Stimulated activated naive CD4-positive, alpha-beta T cell treated with Interleukin-2 at 50 U/mL for 16 hours (primary cell): ENCODE data around the gene LRSAM1.

ENCODE experiments used
- DNase-seq: peaks from one replicate; lab custom pipeline; 2025; lab: John Stamatoyannopoulos, UW

The LRSAM1 gene

DNA sequence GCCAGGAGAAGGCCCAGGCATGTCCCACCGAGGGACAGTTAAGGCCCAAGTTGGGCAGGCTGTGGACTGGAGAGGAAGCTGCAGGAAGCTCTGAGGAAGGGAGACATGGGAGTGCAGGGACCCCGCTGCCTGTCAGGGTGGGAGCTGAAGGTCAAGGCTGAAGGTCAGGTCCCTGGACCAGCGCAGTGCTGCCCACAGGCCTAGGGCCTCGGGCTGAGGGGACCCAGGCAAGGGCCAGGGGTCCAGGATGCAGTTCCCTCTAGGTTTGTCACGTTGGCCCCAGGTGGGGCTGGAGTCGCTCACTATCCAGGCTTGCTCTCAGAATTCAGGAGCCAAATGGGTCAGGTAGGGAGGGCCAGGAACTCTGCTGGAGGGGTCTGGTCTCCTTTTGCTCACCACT is 84.1 kb downstream of the LRSAM1 start:
- no peak for DNase-seq

DNA sequence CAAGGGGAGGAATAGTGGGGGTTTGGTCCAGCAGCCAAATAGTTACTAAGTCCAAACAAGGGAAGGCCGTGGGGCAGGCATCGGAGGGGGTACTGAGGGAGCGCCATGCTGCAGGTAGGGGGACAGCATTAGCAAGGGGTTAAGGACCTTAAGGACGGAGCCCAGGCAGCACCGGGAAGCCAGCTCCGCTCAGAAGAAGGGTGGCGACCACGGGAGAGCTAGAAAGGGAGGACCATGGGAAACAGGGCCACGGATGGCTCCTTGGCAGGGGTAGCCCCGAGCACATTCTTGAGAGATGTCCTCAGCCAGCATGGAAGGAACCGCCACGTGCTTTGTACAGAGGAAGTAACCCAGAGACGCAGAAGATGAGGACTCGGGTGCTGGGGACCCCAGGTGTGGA is 84.5 kb downstream of the LRSAM1 start:
- DNase-seq: no peak

DNA sequence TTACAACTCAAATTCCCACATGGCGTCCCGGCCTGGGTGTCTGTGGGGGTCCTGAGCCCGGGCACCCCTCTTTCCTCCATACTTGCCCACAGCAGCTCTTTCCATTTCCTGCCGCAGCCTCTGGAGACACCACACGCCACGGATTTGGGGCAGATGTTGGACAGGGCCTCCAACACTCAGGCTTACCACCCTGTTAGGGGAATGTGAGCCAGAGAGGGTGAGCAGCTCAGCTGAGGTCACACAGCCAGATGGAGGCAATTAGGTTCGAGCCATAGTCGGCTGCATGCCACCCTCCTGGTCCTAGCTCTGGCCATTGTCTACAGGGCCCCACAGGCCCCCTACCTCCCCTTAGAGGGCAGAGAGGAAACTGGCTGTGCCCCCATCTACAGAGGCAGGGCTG is 85.2 kb downstream of the LRSAM1 start:
- no peak for DNase-seq

DNA sequence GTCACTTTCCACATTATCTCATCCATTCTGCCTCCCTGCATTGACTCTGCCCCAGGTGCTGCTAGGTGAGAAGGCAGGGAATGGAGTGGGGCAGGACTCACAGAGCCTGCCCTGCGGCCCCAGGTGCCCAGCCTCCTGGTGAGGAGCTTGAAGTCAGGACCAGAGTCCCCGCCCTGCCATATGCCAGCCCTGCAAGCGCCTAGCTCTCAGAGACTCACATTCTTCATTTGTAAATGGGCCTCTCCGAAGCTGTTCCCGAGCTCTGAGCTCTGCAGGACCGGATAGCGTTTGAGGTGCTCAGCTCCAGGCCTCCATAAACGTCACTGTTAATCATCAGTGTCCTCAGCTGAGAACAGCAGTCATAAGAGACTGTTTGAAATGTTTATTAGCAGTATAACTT is 85.7 kb downstream of the LRSAM1 start:
- DNase-seq: no peak

DNA sequence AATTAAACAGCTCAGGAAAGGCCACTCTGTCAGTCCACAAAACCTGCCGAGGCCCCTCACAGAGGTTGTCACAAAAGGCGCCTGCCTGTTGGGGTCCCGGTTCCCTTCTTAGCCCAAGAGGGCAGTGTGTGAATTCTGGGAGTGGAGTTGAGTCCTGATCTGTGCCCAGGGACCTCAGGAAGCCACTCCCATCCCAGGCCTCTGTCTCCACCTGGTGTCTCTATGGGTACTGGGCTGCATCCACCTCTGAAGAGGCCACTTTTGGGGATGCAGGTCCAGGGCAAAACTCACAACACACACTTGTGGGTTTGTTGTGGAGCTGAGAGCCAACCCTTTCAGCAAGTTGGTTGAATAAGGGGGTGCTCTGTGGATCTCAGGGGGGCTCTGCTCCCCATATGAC is 86.5 kb downstream of the LRSAM1 start:
- no peak for DNase-seq

DNA sequence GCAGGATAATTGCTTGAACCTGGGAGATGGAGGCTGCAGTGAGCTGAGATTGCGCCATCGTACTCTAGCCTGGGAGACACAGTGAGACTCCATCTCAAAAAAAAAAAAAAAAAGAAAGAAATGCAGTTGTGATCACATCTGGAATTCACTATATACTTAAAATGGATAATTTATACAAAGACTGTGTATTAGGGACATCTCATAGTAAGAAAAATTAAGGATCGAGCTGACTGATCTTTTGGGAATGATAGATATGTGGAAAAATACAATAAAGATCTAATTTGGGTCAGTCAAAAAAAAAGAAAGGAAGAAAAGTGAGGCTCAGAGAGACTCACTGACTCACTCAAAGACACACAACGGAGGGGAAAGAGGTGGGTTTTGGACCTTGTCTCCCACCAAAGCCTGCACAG is 87.5 kb downstream of the LRSAM1 start:
- no peak for DNase-seq

DNA sequence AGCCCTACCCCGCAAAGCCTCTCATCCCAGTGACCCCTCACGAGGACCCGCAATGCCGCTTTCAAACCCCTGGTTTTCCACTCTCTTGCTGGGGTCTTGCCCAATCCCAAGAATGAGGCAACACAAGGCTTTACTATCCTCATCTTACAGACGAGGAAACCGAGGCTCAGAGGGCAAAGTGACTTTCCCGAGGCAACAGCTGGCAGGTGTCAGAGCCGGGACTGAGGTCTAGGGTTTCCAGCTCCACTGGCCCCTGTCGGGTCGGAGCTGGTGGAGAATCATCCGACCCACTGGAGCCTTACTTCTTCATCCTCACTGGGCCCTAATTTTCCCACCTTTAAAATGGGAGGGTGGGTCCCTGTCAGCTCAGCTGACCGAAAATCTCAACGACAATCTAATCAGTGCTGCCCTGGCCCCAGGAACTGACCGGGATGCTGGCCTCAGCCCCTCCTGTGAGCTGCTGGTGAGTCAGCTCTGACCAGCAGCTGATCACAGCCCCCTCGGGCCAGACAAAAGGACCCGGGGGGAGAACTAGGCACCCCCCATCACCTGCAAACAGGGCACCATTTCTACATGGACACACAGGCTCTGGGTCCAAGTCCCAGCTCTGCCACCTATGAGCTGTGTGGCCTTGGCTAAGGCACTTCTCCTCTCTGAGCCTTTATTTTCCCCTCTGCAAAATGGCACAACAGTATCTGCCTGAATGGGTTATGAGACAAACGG is 88.1 kb downstream of the LRSAM1 start:
- no peak for DNase-seq

DNA sequence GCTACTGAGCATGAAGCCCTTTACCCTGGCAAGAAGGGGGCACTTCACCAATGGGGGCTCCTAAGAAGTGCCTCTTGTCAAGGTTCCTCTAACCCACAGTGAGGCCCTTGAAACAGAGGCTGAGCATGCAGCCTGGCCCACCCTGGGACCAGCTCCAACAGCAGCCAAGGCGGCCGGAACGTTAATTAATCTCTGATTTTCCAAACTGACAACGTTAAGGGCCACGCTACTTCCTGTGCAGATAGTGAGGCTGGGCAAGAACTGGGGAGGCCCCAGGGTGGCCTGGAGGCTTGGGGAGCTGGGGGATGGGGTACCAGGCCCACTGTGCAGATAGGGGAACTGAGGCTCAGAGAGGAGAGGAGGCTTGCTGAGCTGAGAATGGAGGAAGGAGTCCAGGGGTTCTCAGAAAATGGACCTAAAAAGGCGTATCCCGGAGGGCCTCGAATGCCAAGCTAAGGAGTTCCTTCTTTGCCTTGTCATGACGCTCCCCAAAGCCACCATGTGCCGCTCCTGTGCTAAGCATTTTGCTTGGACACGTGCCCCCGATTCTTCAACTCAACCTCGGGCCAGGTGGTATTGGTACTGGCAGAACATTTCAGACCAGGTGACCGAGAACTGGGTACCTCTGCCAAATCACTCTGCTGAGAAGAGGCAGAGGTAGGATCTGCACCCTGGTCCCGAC is 88.8 kb downstream of the LRSAM1 start:
- no peak for DNase-seq

DNA sequence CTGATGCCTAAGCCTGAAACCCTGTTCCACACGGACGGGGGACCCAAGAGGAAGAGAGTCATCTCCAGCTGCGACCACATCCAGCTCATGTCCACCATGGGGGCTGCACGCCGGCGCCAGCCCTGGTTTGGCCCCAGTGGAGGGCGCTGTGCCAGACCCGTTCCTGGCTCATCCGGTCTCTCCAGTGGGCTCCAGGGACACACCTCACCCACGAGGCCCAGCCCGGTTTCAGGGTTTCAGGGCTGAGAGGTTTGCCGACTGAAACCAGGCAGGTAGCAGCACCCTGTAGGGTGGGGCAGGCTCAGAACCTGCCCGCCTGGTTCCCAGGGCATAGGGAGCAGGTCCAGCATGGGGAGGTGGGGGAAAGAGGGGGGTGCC is 89.3 kb downstream of the LRSAM1 start:
- DNase-seq: no peak

DNA sequence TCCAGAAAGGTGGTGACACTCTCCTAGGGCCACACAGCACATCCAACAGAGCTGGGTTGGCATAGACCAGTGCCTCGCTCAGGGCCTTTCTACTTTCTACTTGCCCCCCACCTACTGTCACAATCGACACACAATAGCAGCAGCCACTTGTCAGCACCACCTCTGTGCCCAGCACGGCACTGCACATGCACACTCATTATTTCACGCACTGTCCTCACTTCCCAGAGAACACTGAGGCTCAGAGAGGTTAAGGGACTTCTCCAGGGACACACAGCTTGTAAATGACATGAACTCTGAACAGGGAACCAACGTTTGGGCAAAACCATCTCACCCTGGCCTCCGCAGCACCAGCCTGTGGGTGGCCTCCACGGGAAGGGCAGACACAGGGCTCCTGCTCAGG is 89.9 kb downstream of the LRSAM1 start:
- no peak for DNase-seq

DNA sequence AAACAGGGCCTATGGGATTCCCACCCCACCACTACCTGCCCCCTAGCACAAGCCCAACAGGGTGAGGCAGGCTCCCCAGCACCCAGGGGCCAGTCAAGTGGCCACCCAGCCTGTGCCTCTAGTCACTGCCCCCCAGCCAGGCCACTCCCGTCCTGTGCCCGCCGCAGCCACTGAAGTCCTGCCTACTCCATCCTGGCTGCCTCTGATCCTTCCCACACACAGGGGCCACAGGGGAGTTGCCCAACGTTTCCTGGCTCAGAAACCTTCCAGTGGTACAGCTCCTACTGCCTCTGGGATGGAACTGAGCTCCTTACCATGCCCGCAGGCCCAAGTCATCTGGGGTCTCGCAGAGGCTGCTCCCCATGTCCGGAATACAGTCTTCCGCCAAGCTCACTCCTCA is 90.6 kb downstream of the LRSAM1 start:
- no peak for DNase-seq

DNA sequence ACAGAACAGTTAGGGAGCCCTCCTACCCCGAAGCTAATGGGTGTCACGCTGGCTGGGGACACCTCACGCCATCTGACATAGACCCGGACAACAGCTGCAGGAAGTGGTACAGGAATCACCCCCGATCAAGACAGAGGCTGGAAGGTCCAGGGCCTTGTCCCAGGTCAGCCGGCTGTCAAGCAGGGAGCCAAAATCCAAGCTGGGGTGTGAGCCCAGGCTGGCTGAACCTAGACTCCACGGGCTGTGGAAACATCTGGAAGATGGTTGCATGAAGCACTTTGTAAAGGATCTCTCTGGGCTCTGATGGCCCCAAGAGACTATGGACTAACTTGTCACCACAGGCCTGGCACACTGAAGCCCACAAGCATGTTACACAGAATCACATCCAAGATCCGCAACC is 91.9 kb downstream of the LRSAM1 start:
- no peak for DNase-seq

DNA sequence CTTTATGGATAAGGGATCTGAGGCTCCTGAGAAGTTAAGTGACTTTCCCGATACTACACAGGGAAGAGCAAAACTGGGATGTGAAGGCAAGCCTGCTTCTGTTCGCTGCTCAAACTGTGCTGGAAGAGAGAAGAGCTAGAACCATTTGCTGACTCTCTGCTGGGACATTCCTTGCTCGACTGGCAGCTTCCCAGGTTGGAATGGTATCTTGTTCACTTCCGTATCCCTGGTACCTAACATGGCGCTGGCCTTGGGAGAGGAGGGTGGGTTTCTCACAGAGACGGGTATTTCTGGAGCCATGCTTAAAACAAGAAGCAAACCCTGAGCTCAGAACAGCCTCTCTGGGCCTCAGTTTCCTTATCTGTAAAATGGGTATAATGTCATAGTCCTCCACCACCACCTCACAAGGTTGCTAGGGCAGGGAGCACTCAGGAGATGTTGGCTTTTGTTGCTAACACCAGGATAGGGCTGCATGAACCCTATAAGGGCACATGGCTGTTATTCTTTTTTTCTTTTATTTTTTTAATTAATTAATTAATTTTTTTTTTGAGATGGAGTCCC is 92.7 kb downstream of the LRSAM1 start:
- no peak for DNase-seq

DNA sequence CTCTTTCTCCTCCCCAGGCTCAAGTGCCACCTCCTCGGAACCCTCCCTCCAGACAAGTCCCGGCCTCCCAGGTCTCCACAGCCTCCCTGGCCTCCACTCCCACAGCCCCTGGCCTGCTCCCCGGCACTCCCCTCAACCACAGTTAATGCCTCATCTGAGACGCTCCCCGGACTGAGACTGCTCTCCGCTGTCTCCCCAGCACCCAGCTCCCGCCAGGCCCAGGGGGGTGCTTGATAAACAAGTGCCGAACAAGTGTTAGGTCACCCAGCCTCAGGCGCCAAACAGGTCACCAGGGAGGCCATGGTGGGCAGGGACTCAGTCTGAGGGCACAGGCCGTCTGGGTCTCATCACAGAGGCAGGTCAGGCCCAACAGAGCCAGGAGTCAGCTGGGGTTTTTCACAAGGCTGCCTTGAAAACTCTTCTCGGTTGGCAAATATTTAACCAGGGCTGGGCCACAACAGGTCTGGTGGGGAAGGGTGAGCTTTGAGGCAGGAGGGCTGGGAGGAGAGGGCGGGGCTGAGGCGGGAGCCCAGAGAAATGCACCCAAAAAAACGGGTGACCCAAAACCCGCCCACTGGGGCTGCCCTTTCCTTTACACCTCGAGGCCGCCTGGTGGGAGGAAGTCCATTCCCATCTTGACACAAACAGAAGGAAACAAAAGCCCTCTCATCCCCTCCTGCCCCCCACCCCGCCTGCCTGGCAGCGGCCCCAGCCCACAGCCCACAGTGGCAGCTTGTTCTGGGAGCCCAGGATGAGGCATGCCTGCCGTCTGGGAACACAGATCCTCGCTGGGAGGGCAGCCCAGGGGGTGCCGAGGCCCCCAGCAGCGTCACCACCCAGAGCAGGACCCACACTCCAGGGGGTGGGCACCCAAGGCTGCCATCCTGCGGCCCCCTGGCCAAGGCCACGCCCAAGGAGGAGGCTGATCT is 94.2 kb downstream of the LRSAM1 start:
- DNase-seq: no peak

DNA sequence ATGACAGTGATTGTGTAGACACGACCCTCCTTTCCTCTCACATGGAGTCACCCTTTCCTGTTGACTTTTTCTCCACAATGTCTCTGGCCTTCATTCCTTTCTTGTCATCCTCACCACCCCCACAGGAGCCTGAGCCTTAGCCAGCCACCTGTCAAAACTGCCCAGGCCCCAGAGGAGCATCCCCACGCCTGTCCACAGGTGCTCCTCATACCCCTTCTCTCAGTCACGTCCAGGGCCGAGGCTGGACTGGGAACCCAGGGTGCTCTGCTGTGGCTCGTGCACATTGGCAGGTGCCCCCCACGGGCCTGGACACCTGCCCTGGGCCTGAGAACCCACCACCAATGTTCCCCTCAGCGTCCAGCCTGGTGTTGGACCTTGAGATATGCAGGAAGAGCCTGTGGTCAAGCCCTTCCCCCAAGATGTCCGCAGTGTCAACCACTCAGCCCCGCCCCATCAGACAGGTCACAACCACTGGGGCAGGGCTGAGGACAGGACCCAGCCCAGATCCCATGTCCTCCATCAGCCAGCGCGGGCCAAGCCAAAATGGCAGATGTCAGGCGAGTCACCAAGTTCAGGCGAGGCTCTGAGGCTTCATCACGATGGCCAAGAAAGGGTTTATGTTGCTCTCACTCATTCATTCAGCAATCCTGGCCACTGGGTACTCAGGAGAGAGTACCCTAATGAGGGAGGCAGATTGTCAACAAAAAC is 95.0 kb downstream of the LRSAM1 start:
- no peak for DNase-seq

DNA sequence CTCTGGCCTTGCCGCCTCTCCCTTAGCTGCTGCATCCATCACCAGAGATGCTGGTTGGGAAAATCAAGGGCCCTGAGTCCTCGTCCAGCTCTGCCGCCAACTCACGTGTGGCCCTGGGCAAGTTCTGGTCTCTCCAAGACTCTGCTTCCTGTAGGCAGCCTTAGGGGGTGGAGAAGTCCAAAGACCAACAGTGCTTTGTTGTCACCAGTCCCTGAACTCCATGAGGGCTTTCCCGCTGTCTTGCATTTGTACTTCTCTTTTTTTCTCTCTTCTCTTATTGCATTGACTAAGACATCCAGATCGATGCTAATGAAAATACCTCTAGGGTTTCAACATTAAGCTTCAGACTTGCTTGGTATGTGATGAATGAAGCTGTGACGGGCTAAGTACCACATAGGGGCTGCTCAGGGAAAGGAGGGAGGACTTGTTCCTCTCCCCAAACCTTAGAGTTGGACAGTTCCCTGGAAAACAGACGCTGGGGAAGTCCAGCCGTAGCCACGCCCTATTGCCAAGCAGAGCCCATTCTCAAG is 97.1 kb downstream of the LRSAM1 start:
- no peak for DNase-seq

DNA sequence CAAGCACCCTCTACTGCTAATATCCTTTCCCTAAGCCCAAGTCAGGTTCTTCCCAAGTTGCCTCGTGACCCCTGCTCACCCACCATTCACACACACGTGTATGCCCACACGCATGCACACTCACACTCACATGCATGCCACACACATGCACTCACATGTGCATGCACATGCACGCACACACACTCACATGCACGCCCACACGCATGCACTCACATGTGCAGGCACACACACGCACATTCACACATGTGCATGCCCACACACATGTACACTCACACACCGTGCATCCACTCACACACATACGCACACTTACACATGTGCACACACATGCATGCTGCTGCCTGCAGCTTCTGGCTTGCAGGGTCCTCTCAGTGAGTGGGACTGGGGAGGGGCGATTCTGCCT is 97.9 kb downstream of the LRSAM1 start:
- no peak for DNase-seq

DNA sequence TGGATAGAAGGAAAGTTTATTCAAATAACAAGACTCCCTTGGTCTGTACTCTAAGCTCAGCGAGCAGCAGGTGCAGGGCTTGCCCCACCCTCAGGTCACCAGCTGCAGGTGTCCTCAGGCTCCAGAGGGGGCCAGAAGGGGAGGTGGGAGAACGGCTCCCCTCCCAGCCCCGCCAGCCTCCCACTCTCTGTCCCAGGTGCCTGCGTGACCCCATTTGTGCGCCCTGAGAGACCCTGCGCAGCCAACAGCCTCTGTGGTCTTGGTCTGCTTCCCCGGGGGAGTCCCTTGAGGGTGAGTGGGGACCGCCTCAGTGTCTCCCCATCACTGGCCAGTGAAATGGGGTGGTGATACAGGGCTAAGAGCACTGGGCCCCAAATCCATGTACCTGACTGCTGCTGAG is 98.4 kb downstream of the LRSAM1 start:
- DNase-seq: no peak

DNA sequence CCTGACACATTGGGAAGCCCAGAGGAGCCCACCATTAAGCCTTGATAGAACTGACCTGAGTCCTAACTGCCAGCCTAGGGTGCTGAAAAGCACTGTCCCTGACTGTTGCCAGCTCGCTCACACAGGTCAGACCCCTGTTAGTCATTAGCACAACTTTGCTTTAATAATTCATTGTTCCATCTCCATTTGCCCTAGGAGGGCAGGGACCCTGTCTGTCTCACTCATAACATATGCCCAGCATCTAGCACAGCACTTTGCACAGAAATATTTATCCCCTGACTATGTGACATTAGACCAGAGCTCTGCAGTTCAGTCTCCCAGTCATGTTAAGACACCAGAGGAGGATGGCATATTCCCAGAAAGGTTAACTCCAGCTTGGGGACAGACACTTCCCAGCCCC is 99.0 kb downstream of the LRSAM1 start:
- no peak for DNase-seq

DNA sequence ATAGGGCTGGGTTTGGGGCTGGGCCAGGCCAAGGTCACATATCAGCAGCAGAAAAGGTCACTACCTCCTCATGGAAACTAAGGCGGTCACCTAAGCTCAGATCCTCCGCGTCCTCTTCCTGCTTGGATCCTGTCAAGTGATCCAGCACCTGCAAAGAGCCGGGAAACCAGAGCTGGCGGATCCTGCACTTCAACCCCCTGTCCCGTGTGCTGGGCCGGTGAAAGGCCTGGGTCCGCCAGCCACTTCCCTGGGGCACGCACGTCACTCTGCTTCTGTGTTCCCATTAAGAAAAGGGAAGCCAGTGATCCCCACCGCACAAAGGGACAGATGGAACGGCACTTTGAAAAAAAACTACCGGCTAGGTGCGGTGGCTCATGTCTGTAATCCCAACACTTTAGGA is 99.4 kb downstream of the LRSAM1 start:
- no peak for DNase-seq
